Measurements from ENCODE around the gene C9orf78.

C9orf78 gene

GRCh38 chr9:129834489-129835127 is 467 bp downstream of the C9orf78 start:
- Histone ChIP-seq H3K36me3 (ENCODE audit: insufficient read depth, low read length) (peaks cover 27% of the 10 kb centered on the region), H3K4me3 (ENCODE audit: low read length) (peak overlapping the region; percentile 86), H3K9me3 (replicated peaks; ENCODE audit: low read length) (no peaks in the 10 kb centered on the region), H3K27me3 (ENCODE audit: control insufficient read depth, insufficient read depth, low read length) (no peaks in the 10 kb centered on the region), H3K9ac (ENCODE audit: low read depth, low read length) (peak overlapping the region; percentile 89), H3K4me1 (ENCODE audit: control insufficient read depth, insufficient read depth, low read length) (peaks cover 21% of the 10 kb centered on the region), H3K4me2 (ENCODE audit: low read length) (peak overlapping the region; percentile 88)

GRCh38 chr9:129832982-129833381 is 2.1 kb downstream of the C9orf78 start:
- H3K4me2 ChIP-seq (ENCODE audit: low read length): no peak overlapping the region
- no peak overlapping the region for H3K4me3 ChIP-seq (ENCODE audit: low read length)
- H3K4me1 ChIP-seq (ENCODE audit: control insufficient read depth, insufficient read depth, low read length): peaks cover 6% of the 10 kb centered on the region
- H3K9me3 ChIP-seq (replicated peaks; ENCODE audit: low read length): no peaks in the 10 kb centered on the region
- H3K27me3 ChIP-seq (ENCODE audit: control insufficient read depth, insufficient read depth, low read length): no peaks in the 10 kb centered on the region
- peaks cover 38% of the 10 kb centered on the region for H3K36me3 ChIP-seq (ENCODE audit: insufficient read depth, low read length)
- H3K9ac ChIP-seq (ENCODE audit: low read depth, low read length): no peak overlapping the region

- Histone ChIP-seq H3K4me2 (ENCODE audit: low read length) (no peak overlapping the region), H3K27me3 (ENCODE audit: control insufficient read depth, insufficient read depth, low read length) (no peaks in the 10 kb centered on the region), H3K9me3 (replicated peaks; ENCODE audit: low read length) (no peaks in the 10 kb centered on the region), H3K4me1 (ENCODE audit: control insufficient read depth, insufficient read depth, low read length) (no peaks in the 10 kb centered on the region), H3K36me3 (ENCODE audit: insufficient read depth, low read length) (peaks cover 39% of the 10 kb centered on the region), H3K9ac (ENCODE audit: low read depth, low read length) (no peak overlapping the region), H3K4me3 (ENCODE audit: low read length) (no peak overlapping the region)
Observed at GRCh38 chr9:129828969-129829368, 6.1 kb downstream of the C9orf78 start.

GRCh38 chr9:129828051-129828450 is 7.0 kb downstream of the C9orf78 start:
- H3K4me1 ChIP-seq (ENCODE audit: control insufficient read depth, insufficient read depth, low read length): no peaks in the 10 kb centered on the region
- no peaks in the 10 kb centered on the region for H3K9me3 ChIP-seq (replicated peaks; ENCODE audit: low read length)
- H3K4me3 ChIP-seq (ENCODE audit: low read length): no peak overlapping the region
- no peak overlapping the region for H3K9ac ChIP-seq (ENCODE audit: low read depth, low read length)
- H3K27me3 ChIP-seq (ENCODE audit: control insufficient read depth, insufficient read depth, low read length): no peaks in the 10 kb centered on the region
- no peak overlapping the region for H3K4me2 ChIP-seq (ENCODE audit: low read length)
- H3K36me3 ChIP-seq (ENCODE audit: insufficient read depth, low read length): peaks cover 36% of the 10 kb centered on the region

- H3K9me3 ChIP-seq (replicated peaks; ENCODE audit: low read length): no peaks in the 10 kb centered on the region
- H3K4me1 ChIP-seq (ENCODE audit: control insufficient read depth, insufficient read depth, low read length): peaks cover 6% of the 10 kb centered on the region
- H3K9ac ChIP-seq (ENCODE audit: low read depth, low read length): no peak overlapping the region
- peaks cover 37% of the 10 kb centered on the region for H3K36me3 ChIP-seq (ENCODE audit: insufficient read depth, low read length)
- no peak overlapping the region for H3K4me2 ChIP-seq (ENCODE audit: low read length)
- H3K4me3 ChIP-seq (ENCODE audit: low read length): no peak overlapping the region
- no peaks in the 10 kb centered on the region for H3K27me3 ChIP-seq (ENCODE audit: control insufficient read depth, insufficient read depth, low read length)
Observed at GRCh38 chr9:129826759-129827158, 8.3 kb downstream of the C9orf78 start.

- Histone ChIP-seq H3K4me1 (ENCODE audit: control insufficient read depth, insufficient read depth, low read length) (peaks cover 6% of the 10 kb centered on the region), H3K4me3 (ENCODE audit: low read length) (no peak overlapping the region), H3K9me3 (replicated peaks; ENCODE audit: low read length) (no peaks in the 10 kb centered on the region), H3K27me3 (ENCODE audit: control insufficient read depth, insufficient read depth, low read length) (no peaks in the 10 kb centered on the region), H3K9ac (ENCODE audit: low read depth, low read length) (no peak overlapping the region), H3K36me3 (ENCODE audit: insufficient read depth, low read length) (peaks cover 38% of the 10 kb centered on the region), H3K4me2 (ENCODE audit: low read length) (no peak overlapping the region)
Observed at GRCh38 chr9:129826344-129826743, 8.7 kb downstream of the C9orf78 start.

- H3K4me2 ChIP-seq (ENCODE audit: low read length): peak within 1 kb of the TSS; percentile 95
- H3K4me3 ChIP-seq (ENCODE audit: low read length): peak within 1 kb of the TSS; percentile 95
- H3K36me3 ChIP-seq (ENCODE audit: insufficient read depth, low read length): peaks cover 36% of the 10 kb centered on the region
- H3K9ac ChIP-seq (ENCODE audit: low read depth, low read length): peak within 1 kb of the TSS; percentile 95
- peaks cover 6% of the 10 kb centered on the region for H3K4me1 ChIP-seq (ENCODE audit: control insufficient read depth, insufficient read depth, low read length)
- no peaks in the 10 kb centered on the region for H3K9me3 ChIP-seq (replicated peaks; ENCODE audit: low read length)
- no peaks in the 10 kb centered on the region for H3K27me3 ChIP-seq (ENCODE audit: control insufficient read depth, insufficient read depth, low read length)
Observed at GRCh38 chr9:129823935-129824601, 11.0 kb downstream of the C9orf78 start, which contains the start of gene TOR1A. Gene TOR1A (minus strand): TSS chr9:129824136. CDS start chr9:129824085, 51 bp downstream.

- peaks cover 6% of the 10 kb centered on the region for H3K4me1 ChIP-seq (ENCODE audit: control insufficient read depth, insufficient read depth, low read length)
- peak overlapping the region; percentile 95 for H3K4me3 ChIP-seq (ENCODE audit: low read length)
- H3K36me3 ChIP-seq (ENCODE audit: insufficient read depth, low read length): peaks cover 39% of the 10 kb centered on the region
Observed at GRCh38 chr9:129823542-129823934, 11.5 kb downstream of the C9orf78 start.

GRCh38 chr9:129822898-129823541 is 12.1 kb downstream of the C9orf78 start:
- Histone ChIP-seq H3K4me1 (ENCODE audit: control insufficient read depth, insufficient read depth, low read length) (peaks cover 6% of the 10 kb centered on the region), H3K9me3 (replicated peaks; ENCODE audit: low read length) (no peaks in the 10 kb centered on the region), H3K4me2 (ENCODE audit: low read length) (peak overlapping the region; percentile 95), H3K36me3 (ENCODE audit: insufficient read depth, low read length) (peaks cover 42% of the 10 kb centered on the region), H3K4me3 (ENCODE audit: low read length) (peak overlapping the region; percentile 95), H3K9ac (ENCODE audit: low read depth, low read length) (peak overlapping the region; percentile 90), H3K27me3 (ENCODE audit: control insufficient read depth, insufficient read depth, low read length) (no peaks in the 10 kb centered on the region)

More at GRCh38 chr9:129823542-129823934, 11.5 kb downstream of the C9orf78 start:
- no peaks in the 10 kb centered on the region for H3K27me3 ChIP-seq (ENCODE audit: control insufficient read depth, insufficient read depth, low read length)
- H3K4me2 ChIP-seq (ENCODE audit: low read length): peak overlapping the region; percentile 71
- H3K9me3 ChIP-seq (replicated peaks; ENCODE audit: low read length): no peaks in the 10 kb centered on the region
- H3K9ac ChIP-seq (ENCODE audit: low read depth, low read length): peak overlapping the region; percentile 95

GRCh38 chr9:129816501-129817435 is 18.3 kb downstream of the C9orf78 start:
- Histone ChIP-seq H3K27me3 (ENCODE audit: control insufficient read depth, insufficient read depth, low read length) (no peaks in the 10 kb centered on the region), H3K36me3 (ENCODE audit: insufficient read depth, low read length) (peaks cover 74% of the 10 kb centered on the region), H3K9ac (ENCODE audit: low read depth, low read length) (no peak overlapping the region), H3K4me1 (ENCODE audit: control insufficient read depth, insufficient read depth, low read length) (no peaks in the 10 kb centered on the region), H3K4me3 (ENCODE audit: low read length) (no peak overlapping the region), H3K4me2 (ENCODE audit: low read length) (no peak overlapping the region), H3K9me3 (replicated peaks; ENCODE audit: low read length) (no peaks in the 10 kb centered on the region)

- no peaks in the 10 kb centered on the region for H3K9me3 ChIP-seq (replicated peaks; ENCODE audit: low read length)
- H3K4me1 ChIP-seq (ENCODE audit: control insufficient read depth, insufficient read depth, low read length): no peaks in the 10 kb centered on the region
- H3K4me3 ChIP-seq (ENCODE audit: low read length): no peak overlapping the region
- H3K36me3 ChIP-seq (ENCODE audit: insufficient read depth, low read length): peaks cover 59% of the 10 kb centered on the region
- no peak overlapping the region for H3K4me2 ChIP-seq (ENCODE audit: low read length)
- no peak overlapping the region for H3K9ac ChIP-seq (ENCODE audit: low read depth, low read length)
- H3K27me3 ChIP-seq (ENCODE audit: control insufficient read depth, insufficient read depth, low read length): no peaks in the 10 kb centered on the region
Observed at GRCh38 chr9:129815278-129815677, 19.8 kb downstream of the C9orf78 start.
